TTC549 (cell line): ENCODE measurements around the gene MSANTD2.

ENCODE experiments used
- FAIRE-seq: peaks from 2 replicates; lab custom pipeline; 2012; peaks lifted over from hg19 to GRCh38; lab: Jason Lieb, UNC

The MSANTD2 gene

GRCh38 chr11:124800226-124800929 is at the start of gene MSANTD2:
Gene MSANTD2 (minus strand): TSS chr11:124800406. CDS start chr11:124800380, 26 bp downstream.
- no peak for FAIRE-seq

GRCh38 chr11:124846070-124846673 is 46.0 kb upstream of the MSANTD2 start:
- no peak for FAIRE-seq

GRCh38 chr11:124844664-124845079 is 44.5 kb upstream of the MSANTD2 start:
- FAIRE-seq, result no peak

- FAIRE-seq, result no peak
Measured at GRCh38 chr11:124843616-124843910, 43.4 kb upstream of the MSANTD2 start.

GRCh38 chr11:124842305-124842704 is 42.1 kb upstream of the MSANTD2 start:
- no peak for FAIRE-seq

GRCh38 chr11:124841840-124842239 is 41.6 kb upstream of the MSANTD2 start:
- FAIRE-seq, result no peak

GRCh38 chr11:124841201-124841600 is 41.0 kb upstream of the MSANTD2 start:
- no peak for FAIRE-seq

- no peak for FAIRE-seq
Measured at GRCh38 chr11:124840666-124841065, 40.5 kb upstream of the MSANTD2 start.

- FAIRE-seq, result no peak
Measured at GRCh38 chr11:124839972-124840621, 39.9 kb upstream of the MSANTD2 start.

- FAIRE-seq, result no peak
Measured at GRCh38 chr11:124839128-124839971, 39.1 kb upstream of the MSANTD2 start.

GRCh38 chr11:124838805-124839127 is 38.6 kb upstream of the MSANTD2 start:
- FAIRE-seq, result no peak

GRCh38 chr11:124837491-124837856 is 37.3 kb upstream of the MSANTD2 start:
- peak; percentile 45 for FAIRE-seq

- no peak for FAIRE-seq
Measured at GRCh38 chr11:124835918-124836317, 35.7 kb upstream of the MSANTD2 start.

GRCh38 chr11:124834526-124835180 is 34.4 kb upstream of the MSANTD2 start:
- FAIRE-seq, result no peak

GRCh38 chr11:124832571-124832970 is 32.4 kb upstream of the MSANTD2 start:
- FAIRE-seq, result no peak

GRCh38 chr11:124831897-124832296 is 31.7 kb upstream of the MSANTD2 start:
- no peak for FAIRE-seq

- no peak for FAIRE-seq
Measured at GRCh38 chr11:124830749-124831148, 30.5 kb upstream of the MSANTD2 start.

GRCh38 chr11:124829986-124830385 is 29.8 kb upstream of the MSANTD2 start:
- FAIRE-seq, result no peak

- no peak for FAIRE-seq
Measured at GRCh38 chr11:124825876-124826275, 25.7 kb upstream of the MSANTD2 start.

- FAIRE-seq, result no peak
Measured at GRCh38 chr11:124823512-124824376, 23.5 kb upstream of the MSANTD2 start.

GRCh38 chr11:124821995-124822730 is 22.0 kb upstream of the MSANTD2 start:
- no peak for FAIRE-seq
